Suprapubic skin (tissue), 4 donors: ENCODE results near the gene CCDC85B.

Experiments
- EP300 ChIP-seq: sonication (generic); formaldehyde crosslinking; IDR thresholded peaks from one replicate; pipeline ENCODE4 v1.6.1; 2017; ENCODE audit warnings: antibody characterized with exemption
- POLR2A ChIP-seq, 2 donors: fragments of 450-650 bp; IDR thresholded peaks; one replicate each; pipeline ENCODE4 v1.6.1; 2017; ENCODE audit warnings: antibody characterized with exemption in 2 of 2, mild to moderate bottlenecking in 2 of 2, moderate library complexity in 2 of 2
- POLR2AphosphoS5 ChIP-seq, 3 donors: sonication (generic); formaldehyde crosslinking; IDR thresholded peaks; one replicate each; pipeline ENCODE4 v1.6.1; 2017; ENCODE audit warnings: antibody characterized with exemption in 3 of 3
- TF ChIP-seq, protein P1 (sequence below), 2 donors: fragments of 200-600 bp in 1 of 2; fragments of 450-650 bp in 1 of 2; sonication (generic) in 1 of 2; IDR thresholded peaks; one replicate each; pipeline ENCODE4 v1.5.1; 2016 to 2019; ENCODE audit warnings: antibody characterized with exemption in 2 of 2, mild to moderate bottlenecking in 1 of 2, moderate library complexity in 1 of 2

DNA sequence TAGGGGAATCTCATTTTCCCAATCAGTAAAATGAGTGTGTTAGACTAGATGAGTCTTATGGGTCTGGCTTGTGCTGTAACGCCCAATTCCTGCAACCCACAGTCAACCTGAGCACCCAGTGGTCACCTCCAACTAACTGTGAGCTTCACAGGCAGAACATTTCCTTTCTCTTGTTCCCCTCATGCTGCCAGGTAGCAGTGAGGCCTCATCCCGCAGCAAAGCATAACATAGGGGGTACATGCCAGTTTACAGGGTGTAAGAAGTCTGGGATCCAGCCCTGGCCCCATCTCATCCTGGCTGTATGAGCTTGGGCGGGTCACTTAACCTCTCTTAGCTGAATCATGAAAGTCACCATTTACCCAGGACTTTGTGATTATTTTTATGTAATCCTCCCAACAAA, 21.6 kb upstream of the CCDC85B start:
- TF ChIP-seq, protein P1, sequence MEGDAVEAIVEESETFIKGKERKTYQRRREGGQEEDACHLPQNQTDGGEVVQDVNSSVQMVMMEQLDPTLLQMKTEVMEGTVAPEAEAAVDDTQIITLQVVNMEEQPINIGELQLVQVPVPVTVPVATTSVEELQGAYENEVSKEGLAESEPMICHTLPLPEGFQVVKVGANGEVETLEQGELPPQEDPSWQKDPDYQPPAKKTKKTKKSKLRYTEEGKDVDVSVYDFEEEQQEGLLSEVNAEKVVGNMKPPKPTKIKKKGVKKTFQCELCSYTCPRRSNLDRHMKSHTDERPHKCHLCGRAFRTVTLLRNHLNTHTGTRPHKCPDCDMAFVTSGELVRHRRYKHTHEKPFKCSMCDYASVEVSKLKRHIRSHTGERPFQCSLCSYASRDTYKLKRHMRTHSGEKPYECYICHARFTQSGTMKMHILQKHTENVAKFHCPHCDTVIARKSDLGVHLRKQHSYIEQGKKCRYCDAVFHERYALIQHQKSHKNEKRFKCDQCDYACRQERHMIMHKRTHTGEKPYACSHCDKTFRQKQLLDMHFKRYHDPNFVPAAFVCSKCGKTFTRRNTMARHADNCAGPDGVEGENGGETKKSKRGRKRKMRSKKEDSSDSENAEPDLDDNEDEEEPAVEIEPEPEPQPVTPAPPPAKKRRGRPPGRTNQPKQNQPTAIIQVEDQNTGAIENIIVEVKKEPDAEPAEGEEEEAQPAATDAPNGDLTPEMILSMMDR (IDR thresholded peaks at IDR 0.05), result no peak
- TF ChIP-seq EP300 (no peak), POLR2AphosphoS5 (IDR thresholded peaks at IDR 0.05) (no peak), POLR2A (IDR thresholded peaks at IDR 0.05) (no peak)
